Measurements from ENCODE around the gene TSPAN7.

GRCh38 chrX:38616904-38617303 lies 55.6 kb downstream of the TSPAN7 start:
- TF ChIP-seq CTCF (IDR thresholded peaks at IDR 0.05): no peak
- TF ChIP-seq POLR2A (IDR thresholded peaks at IDR 0.05): no peak

Data from vagina (tissue), 2 donors.